Liver (tissue), 9 donors: ENCODE results near the gene CDHR2. TPM values are rescaled to one million over a fixed set of nuclear protein-coding genes. Genes with fewer than 3 reads are reported as not detected.

ENCODE experiments used
- DNase-seq: peaks from one replicate; pipeline ENCODE4 v3.0.0-alpha.2; 2017; ENCODE audit warnings: low spot score
- H3K27ac ChIP-seq, 2 donors: one replicate each; pipeline ENCODE4 v1.7.0; 2013; ENCODE audit warnings: inconsistent platforms in 2 of 2, low read length in 2 of 2, control low read depth in 1 of 2, low read depth in 1 of 2, mild to moderate bottlenecking in 1 of 2
- H3K27me3 ChIP-seq, 4 donors: one replicate each; pipeline versions ENCODE4 v1.6.1 to v1.7.0; 2013; ENCODE audit warnings: low read length in 3 of 4, inconsistent platforms in 1 of 4, mild to moderate bottlenecking in 1 of 4, moderate library complexity in 1 of 4; ENCODE audit not compliant: control insufficient read depth in 4 of 4, insufficient read depth in 4 of 4
- H3K36me3 ChIP-seq, 4 donors: one replicate each; pipeline versions ENCODE4 v1.6.1 to v1.7.0; 2013; ENCODE audit warnings: low read length in 3 of 4, mild to moderate bottlenecking in 3 of 4, low read depth in 1 of 4, moderate library complexity in 1 of 4; ENCODE audit not compliant: control insufficient read depth in 4 of 4, insufficient read depth in 3 of 4
- H3K4me1 ChIP-seq, 4 donors: one replicate each; pipeline versions ENCODE4 v1.6.1 to v1.7.0; 2013; ENCODE audit warnings: low read length in 3 of 4, mild to moderate bottlenecking in 3 of 4, moderate library complexity in 1 of 4; ENCODE audit not compliant: control insufficient read depth in 4 of 4, insufficient read depth in 4 of 4
- H3K4me3 ChIP-seq, 3 donors: one replicate each; pipeline versions ENCODE4 v1.6.1 to v1.7.0; 2013; ENCODE audit warnings: low read length in 3 of 3, control low read depth in 1 of 3, low read depth in 1 of 3, mild to moderate bottlenecking in 1 of 3
- H3K9ac ChIP-seq, 2 donors: one replicate each; pipeline ENCODE4 v1.7.0; 2013; ENCODE audit warnings: low read length in 2 of 2, mild to moderate bottlenecking in 2 of 2, moderate library complexity in 2 of 2, control low read depth in 1 of 2, low read depth in 1 of 2
- H3K9me3 ChIP-seq, 4 donors: one replicate each; pipeline versions ENCODE4 v1.6.1 to v1.7.0; 2013; ENCODE audit warnings: low read length in 3 of 4; ENCODE audit not compliant: control insufficient read depth in 4 of 4
- ATF3 ChIP-seq: IDR thresholded peaks from 2 replicates; pipeline ENCODE4 v1.6.1; 2016; ENCODE audit warnings: antibody characterized with exemption
- CTCF ChIP-seq: fragments of 150-350 bp; IDR thresholded peaks from 2 replicates; pipeline ENCODE4 v1.5.1; 2017; ENCODE audit warnings: improper control_type of control experiment, low read depth, low read length; ENCODE audit not compliant: missing input control
- EGR1 ChIP-seq, 2 donors: IDR thresholded peaks; 2 replicates each; pipeline ENCODE4 v1.6.1; 2016 to 2018; ENCODE audit warnings: antibody characterized with exemption in 2 of 2, low read depth in 2 of 2
- FOXA1 ChIP-seq: IDR thresholded peaks from 2 replicates; pipeline ENCODE4 v1.6.1; 2016; ENCODE audit warnings: antibody characterized with exemption
- FOXA2 ChIP-seq: IDR thresholded peaks from 2 replicates; pipeline ENCODE4 v1.6.1; 2016; ENCODE audit warnings: antibody characterized with exemption
- GABPA ChIP-seq, 2 donors: IDR thresholded peaks in 1 of 2; conservative IDR thresholded peaks in 1 of 2; 2 replicates each; pipeline ENCODE4 v1.6.1; 2016; ENCODE audit warnings: antibody characterized with exemption in 2 of 2, mild to moderate bottlenecking in 1 of 2, moderate library complexity in 1 of 2
- HNF4A ChIP-seq, 2 donors: conservative IDR thresholded peaks; 2 replicates each; pipeline ENCODE4 v1.6.1; 2016; ENCODE audit warnings: antibody characterized with exemption in 2 of 2, mild to moderate bottlenecking in 2 of 2
- HNF4G ChIP-seq: IDR thresholded peaks from 2 replicates; pipeline ENCODE4 v1.6.1; 2016; ENCODE audit warnings: antibody characterized with exemption
- JUND ChIP-seq, 2 donors: IDR thresholded peaks; 2 replicates each; pipeline ENCODE4 v1.6.1; 2016; ENCODE audit warnings: antibody characterized with exemption in 2 of 2
- MAX ChIP-seq: IDR thresholded peaks from 2 replicates; pipeline ENCODE4 v1.6.1; 2016; ENCODE audit warnings: antibody characterized with exemption
- NR2F2 ChIP-seq: IDR thresholded peaks from 2 replicates; pipeline ENCODE4 v1.6.1; 2016; ENCODE audit warnings: antibody characterized with exemption
- RAD21 ChIP-seq, 2 donors: IDR thresholded peaks; 2 replicates each; pipeline ENCODE4 v1.6.1; 2016; ENCODE audit warnings: antibody characterized with exemption in 2 of 2, mild to moderate bottlenecking in 2 of 2
- REST ChIP-seq: IDR thresholded peaks from 2 replicates; pipeline ENCODE4 v1.6.1; 2016; ENCODE audit warnings: antibody characterized with exemption, mild to moderate bottlenecking
- RXRA ChIP-seq, 2 donors: IDR thresholded peaks; 2 replicates each; pipeline ENCODE4 v1.6.1; 2017 to 2018; ENCODE audit warnings: antibody characterized with exemption in 2 of 2, mild to moderate bottlenecking in 1 of 2
- SP1 ChIP-seq: IDR thresholded peaks from 2 replicates; pipeline ENCODE4 v1.6.1; 2018; ENCODE audit warnings: antibody characterized with exemption, mild to moderate bottlenecking
- TAF1 ChIP-seq: conservative IDR thresholded peaks from 2 replicates; pipeline ENCODE4 v1.6.1; 2016; ENCODE audit warnings: antibody characterized with exemption, mild to moderate bottlenecking
- YY1 ChIP-seq: IDR thresholded peaks from 2 replicates; pipeline ENCODE4 v1.6.1; 2016; ENCODE audit warnings: antibody characterized with exemption, mild to moderate bottlenecking
- ZBTB33 ChIP-seq: IDR thresholded peaks from 2 replicates; pipeline ENCODE4 v1.6.1; 2016; ENCODE audit warnings: antibody characterized with exemption
- WGBS: extraction: QIAGEN DNeasy Blood & Tissue Kit; methylation state at CpG from one replicate; pipeline ENCODE4 v1.1.7; 2013; 5-methylcytosine and 5-hydroxymethylcytosine counted together
- polyA plus RNA-seq, 2 donors: library from polyadenylated mRNA; stranded (reverse) in 1 of 2; unstranded in 1 of 2; fragments of 200-250 nt in 1 of 2; fragments of >200 nt in 1 of 2; fragmentation: Nextera tagmentation in 1 of 2; extraction: Ambion mirVana in 1 of 2; gene quantifications; one replicate each; pipeline versions ENCODE4 v1.2.1 to v1.2.3, GENCODE V29; 2013 to 2015
- total RNA-seq, 2 donors: library from RNA; depleted of rRNA; stranded (reverse); fragments of >200 nt; gene quantifications; one replicate each; pipeline ENCODE4 v1.2.3, GENCODE V29; 2014
- donor health status: healthy.
- donor health status: healthy.
- donor health status: healthy.
- donor health status: healthy.
- donor health status: healthy.

Gene CDHR2
- total and polyA plus RNA-seq, 4 donors, result 8.8 to 23.8 (median 16.6) TPM

- Histone ChIP-seq H3K27me3 (no peaks in the 10 kb centered on the region), H3K4me3 (no peak overlapping the region), H3K36me3 (peaks cover 0 to 42% (median 25%) of the 10 kb centered on the region in 4 donors), H3K27ac (no peak overlapping the region), H3K9ac (no peak overlapping the region), H3K9me3 (no peaks in the 10 kb centered on the region), H3K4me1 (peaks cover 20 to 41% (median 37%) of the 10 kb centered on the region in 4 donors)
- TF ChIP-seq GABPA (IDR thresholded peaks at IDR 0.05 in 1 of 2, conservative IDR thresholded peaks at IDR 0.05 in 1 of 2) (no peak), FOXA1 (no peak), JUND (IDR thresholded peaks at IDR 0.05) (no peak), TAF1 (no peak), CTCF (no peak), ATF3 (no peak), RXRA (IDR thresholded peaks at IDR 0.05) (no peak), HNF4A (conservative IDR thresholded peaks at IDR 0.05) (no peak), SP1 (no peak), NR2F2 (no peak), YY1 (no peak), FOXA2 (no peak), ZBTB33 (no peak), REST (no peak), EGR1 (IDR thresholded peaks at IDR 0.05; ENCODE audit: low read depth in 2 of 2) (no peak), HNF4G (no peak), MAX (no peak), RAD21 (IDR thresholded peaks at IDR 0.05) (no peak)
- no peak for DNase-seq
- WGBS, result 92% methylated on average over 28 of the region's 28 CpGs
Observed at GRCh38 chr5:176531902-176532493, 17.1 kb upstream of the CDHR2 start.
